CD4-positive, CD25-positive, alpha-beta regulatory T cell (primary cell): Measurements from ENCODE around the gene C16orf82. TPM values are rescaled to one million over a fixed set of nuclear protein-coding genes. Genes with fewer than 3 reads are reported as not detected.
A peak's percentile ranks its signal among the peaks of the same experiment; 100 is the strongest.

Experiments used
- ATAC-seq, 2 donors: fragments of 150-1000 bp; cut with Tn5 transposase; one replicate each; pipeline ENCODE4 v1.10.0; 2021; ENCODE audit warnings: low read depth in 2 of 2, moderate number of reproducible peaks in 2 of 2, moderate library complexity in 1 of 2
- DNase-seq, 3 donors: peaks; one replicate each; pipeline versions ENCODE4 v3.0.0 to v3.0.0-alpha.2; 2012 to 2022; ENCODE audit warnings: mixed read lengths in 1 of 3
- H3K27ac ChIP-seq: one replicate; pipeline ENCODE4 v1.7.0; 2013; ENCODE audit warnings: mild to moderate bottlenecking, low read length; ENCODE audit not compliant: insufficient read depth, poor library complexity, severe bottlenecking
- H3K27me3 ChIP-seq: one replicate; pipeline ENCODE4 v1.7.0; 2013; ENCODE audit warnings: low read length; ENCODE audit not compliant: control insufficient read depth, insufficient read depth
- H3K36me3 ChIP-seq: one replicate; pipeline ENCODE4 v1.7.0; 2013; ENCODE audit warnings: mild to moderate bottlenecking, low read length, moderate library complexity; ENCODE audit not compliant: control insufficient read depth, insufficient read depth
- H3K4me1 ChIP-seq: 2 replicates; pipeline ENCODE4 v1.7.0; 2013; ENCODE audit warnings: mild to moderate bottlenecking, low read length; ENCODE audit not compliant: insufficient read depth, control insufficient read depth, poor library complexity, severe bottlenecking
- H3K4me3 ChIP-seq: one replicate; pipeline ENCODE4 v1.7.0; 2013; ENCODE audit warnings: low read depth, mild to moderate bottlenecking, low read length, moderate library complexity
- H3K9me3 ChIP-seq, 2 experiments: 1 replicate in 1 of 2; 2 replicates in 1 of 2; pipeline ENCODE4 v1.7.0; 2013; ENCODE audit warnings: low read length in 2 of 2, mild to moderate bottlenecking in 1 of 2, moderate library complexity in 1 of 2; ENCODE audit not compliant: control insufficient read depth in 2 of 2
- H3K27ac Mint-ChIP-seq, 3 donors: one replicate each; pipeline ENCODE4 v1.8.0; 2020 to 2022; ENCODE audit warnings: mild to moderate bottlenecking in 3 of 3, mixed read lengths in 3 of 3, moderate library complexity in 2 of 3
- H3K27me3 Mint-ChIP-seq: one replicate; pipeline ENCODE4 v1.8.0; 2022; ENCODE audit warnings: mild to moderate bottlenecking, mixed read lengths
- H3K36me3 Mint-ChIP-seq: one replicate; pipeline ENCODE4 v1.8.0; 2020; ENCODE audit warnings: mixed read lengths
- H3K4me1 Mint-ChIP-seq, 4 donors: one replicate each; pipeline ENCODE4 v1.8.0; 2020 to 2022; ENCODE audit warnings: mixed read lengths in 4 of 4, mild to moderate bottlenecking in 1 of 4
- H3K4me3 Mint-ChIP-seq, 4 donors: one replicate each; pipeline ENCODE4 v1.8.0; 2020 to 2022; ENCODE audit warnings: mild to moderate bottlenecking in 4 of 4, mixed read lengths in 4 of 4, moderate library complexity in 3 of 4
- H3K9me3 Mint-ChIP-seq, 7 donors: one replicate each; pipeline ENCODE4 v1.8.0; 2020 to 2022; ENCODE audit warnings: mixed read lengths in 7 of 7, mild to moderate bottlenecking in 3 of 7, moderate library complexity in 2 of 7
- polyA plus RNA-seq, 4 donors: library from polyadenylated mRNA; unstranded; fragments of 300-500 nt; fragmentation: Illumina TruSeq; gene quantifications; one replicate each; pipeline ENCODE4 v1.2.3, GENCODE V29; 2021
- total RNA-seq: library from RNA; stranded (reverse); gene quantifications from one replicate; pipeline ENCODE4 v1.2.3, GENCODE V29; 2022

Gene C16orf82
- total and polyA plus RNA-seq, 5 donors from 2014 or later = not detected

DNA sequence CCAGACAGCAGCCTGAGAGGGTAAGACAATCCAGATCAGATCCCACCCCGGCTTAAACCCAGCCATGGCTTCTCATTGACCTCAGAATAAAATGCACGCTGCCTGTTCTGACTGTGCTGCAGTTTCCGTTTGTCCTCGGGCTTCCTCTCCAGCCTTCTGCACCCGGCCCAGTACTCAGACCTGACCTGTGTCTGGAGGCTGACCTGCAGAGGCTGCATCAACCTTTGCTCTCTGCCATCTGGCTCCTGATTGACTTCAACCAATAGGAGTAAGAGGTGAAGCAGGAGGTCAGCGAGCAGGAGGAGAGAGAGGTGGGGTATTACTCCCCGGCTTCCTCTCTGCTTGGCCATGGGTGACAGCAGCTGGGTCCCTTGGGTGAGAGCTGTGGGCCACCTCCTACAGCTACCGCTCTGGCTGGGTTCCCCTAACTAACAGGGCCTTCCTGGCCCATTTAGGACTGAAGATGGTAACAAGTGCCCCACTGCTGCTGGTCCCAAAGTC lies 46.7 kb downstream of the C16orf82 start:
- peak overlapping the region in 2 of 3 donors; percentile 6 to 10 for H3K27ac Mint-ChIP-seq
- Histone ChIP-seq H3K27ac (no peak overlapping the region), H3K36me3 (no peaks in the 10 kb centered on the region), H3K9me3 (no peaks in the 10 kb centered on the region), H3K4me1 (peaks cover 12% of the 10 kb centered on the region), H3K4me3 (no peak overlapping the region), H3K27me3 (no peaks in the 10 kb centered on the region)
- peaks cover 0 to 5% (median under 1%) of the 10 kb centered on the region in 4 donors for H3K4me1 Mint-ChIP-seq
- no peak overlapping the region for H3K4me3 Mint-ChIP-seq
- H3K36me3 Mint-ChIP-seq = no peaks in the 10 kb centered on the region
- H3K9me3 Mint-ChIP-seq = peaks cover 0 to 7% (median 4%) of the 10 kb centered on the region in 7 donors
- no peak for DNase-seq
- ATAC-seq = no peak
- peaks cover 8% of the 10 kb centered on the region for H3K27me3 Mint-ChIP-seq

GRCh38 chr16:27114006-27114405 lies 47.3 kb downstream of the C16orf82 start:
- H3K4me3 Mint-ChIP-seq = no peak overlapping the region
- no peak overlapping the region for H3K27ac ChIP-seq
- H3K27me3 Mint-ChIP-seq = peaks cover 8% of the 10 kb centered on the region
- peak overlapping the region in 1 of 3 donors; percentile 2 for H3K27ac Mint-ChIP-seq
- no peak overlapping the region for H3K4me3 ChIP-seq
- H3K36me3 ChIP-seq = no peaks in the 10 kb centered on the region
- ATAC-seq (no peak), DNase-seq (no peak)
- H3K9me3 ChIP-seq = no peaks in the 10 kb centered on the region
- peaks cover 0 to 7% (median 4%) of the 10 kb centered on the region in 7 donors for H3K9me3 Mint-ChIP-seq
- no peaks in the 10 kb centered on the region for H3K36me3 Mint-ChIP-seq
- peaks cover 10% of the 10 kb centered on the region for H3K4me1 ChIP-seq
- peaks cover 2% of the 10 kb centered on the region for H3K27me3 ChIP-seq
- H3K4me1 Mint-ChIP-seq = peaks cover 0 to 8% (median 1%) of the 10 kb centered on the region in 4 donors

GRCh38 chr16:27118526-27118925 lies 51.8 kb downstream of the C16orf82 start:
- no peak overlapping the region for H3K4me3 Mint-ChIP-seq
- H3K4me1 Mint-ChIP-seq = peaks cover 0 to 4% (median 1%) of the 10 kb centered on the region in 4 donors
- Histone ChIP-seq H3K4me3 (no peak overlapping the region), H3K27me3 (peaks cover 2% of the 10 kb centered on the region), H3K9me3 (peaks cover 4 to 9% of the 10 kb centered on the region in 2 experiments), H3K4me1 (no peaks in the 10 kb centered on the region), H3K27ac (no peak overlapping the region), H3K36me3 (no peaks in the 10 kb centered on the region)
- peaks cover 15% of the 10 kb centered on the region for H3K27me3 Mint-ChIP-seq
- ATAC-seq (no peak), DNase-seq (no peak)
- peaks cover 0 to 20% (median 6%) of the 10 kb centered on the region in 7 donors for H3K9me3 Mint-ChIP-seq
- H3K36me3 Mint-ChIP-seq = no peaks in the 10 kb centered on the region
- no peak overlapping the region for H3K27ac Mint-ChIP-seq

Other genes with a start within 250 kb of the C16orf82 start
- 14.7 TPM for gene KDM8, start 136.6 kb downstream of the C16orf82 start, total RNA-seq
- gene KDM8, start 136.6 kb downstream of the C16orf82 start, polyA plus RNA-seq = 1 to 10 TPM; 2.8 to 8.8 (median 4.3) TPM
- 40.0 TPM for gene NSMCE1, start 201.8 kb downstream of the C16orf82 start, total RNA-seq
- 100 to 1,000 TPM; 128 to 156 (median 138) TPM for gene NSMCE1, start 201.8 kb downstream of the C16orf82 start, polyA plus RNA-seq
- 160 TPM for gene IL4R, start 247.0 kb downstream of the C16orf82 start, total RNA-seq
- 10 to 100 TPM; 21.2 to 32.4 (median 25.8) TPM for gene IL4R, start 247.0 kb downstream of the C16orf82 start, polyA plus RNA-seq